ENCODE results near the gene KLRC4.
"Not testable (repeated sequence)": the region's sequence is repeated elsewhere in the genome, so short reads cannot be mapped to it uniquely, and the experiment has no call there.

The KLRC4 gene

DNA sequence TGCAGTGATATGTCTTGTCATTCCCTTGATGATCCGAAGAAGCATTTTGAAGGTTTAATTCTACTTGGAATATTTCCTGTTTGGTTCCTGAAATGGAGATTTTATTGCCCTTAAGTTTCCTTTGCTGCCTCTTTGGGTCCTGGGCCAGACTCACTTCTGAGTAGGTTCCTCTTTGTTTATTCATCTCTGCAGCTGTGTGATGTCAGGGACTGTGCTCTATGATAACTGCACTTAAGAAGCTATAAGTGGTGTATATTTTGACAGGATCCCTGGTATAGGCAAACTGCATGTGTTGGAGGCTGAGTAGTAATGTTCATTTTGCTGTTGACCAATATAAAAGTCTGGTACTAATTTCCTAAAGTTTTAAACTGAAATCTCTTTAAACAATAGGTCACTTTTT, at the start of gene KLRC4:
TSS of gene KLRC4 (minus strand) at position 366 of the 400 bp plus-strand sequence. CDS start at position 184, 182 bp downstream.
- DNase-seq (ENCODE audit: low read depth in 2 of 2) = no peak

GRCh38 chr12:10457760-10458159, 48.2 kb upstream of the KLRC4 start:
- no peak for DNase-seq (ENCODE audit: low read depth in 2 of 2)

- no peak for DNase-seq (ENCODE audit: low read depth in 2 of 2)
These were observed 47.3 kb upstream of the KLRC4 start for GRCh38 chr12:10456856-10457255.

DNA sequence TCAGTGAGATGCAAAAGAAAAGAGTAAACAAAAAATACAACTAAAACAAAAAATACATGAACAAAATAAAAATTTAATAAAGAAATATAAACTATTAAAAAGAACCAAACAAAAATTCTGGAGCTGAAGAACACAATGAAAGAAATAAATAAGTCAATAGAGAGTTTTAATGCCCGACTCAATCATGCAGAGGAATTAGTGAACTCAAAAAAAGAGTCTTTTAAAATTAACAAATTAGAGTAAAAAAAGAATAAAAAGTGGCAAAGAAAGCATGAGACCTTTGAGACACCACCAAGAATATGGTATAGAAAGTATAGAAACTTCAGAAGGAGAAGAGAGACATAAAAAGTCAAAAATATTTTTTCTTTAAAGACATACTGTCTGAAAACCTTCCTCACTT, 46.2 kb upstream of the KLRC4 start:
- DNase-seq (ENCODE audit: low read depth in 2 of 2) = no peak

DNA sequence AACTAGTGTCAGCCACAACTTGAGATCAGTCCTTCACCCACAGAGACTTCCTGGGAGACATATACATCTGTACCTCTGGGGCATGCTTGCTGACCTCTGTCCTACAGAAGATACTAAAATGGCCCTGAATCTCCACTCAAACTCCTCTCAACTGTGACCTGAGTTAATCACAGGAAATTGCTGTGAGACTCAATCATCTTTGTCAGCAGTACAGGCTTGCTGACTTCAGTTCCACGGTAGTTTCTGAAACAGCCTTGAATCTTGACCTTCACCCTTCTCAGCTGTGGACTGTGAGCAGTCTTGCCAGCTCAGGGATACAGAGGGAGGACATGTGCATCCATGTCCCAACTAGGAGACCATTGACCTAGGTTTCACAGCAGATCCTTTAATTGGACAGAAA, 45.0 kb upstream of the KLRC4 start:
- DNase-seq (ENCODE audit: low read depth in 2 of 2) = no peak

DNA sequence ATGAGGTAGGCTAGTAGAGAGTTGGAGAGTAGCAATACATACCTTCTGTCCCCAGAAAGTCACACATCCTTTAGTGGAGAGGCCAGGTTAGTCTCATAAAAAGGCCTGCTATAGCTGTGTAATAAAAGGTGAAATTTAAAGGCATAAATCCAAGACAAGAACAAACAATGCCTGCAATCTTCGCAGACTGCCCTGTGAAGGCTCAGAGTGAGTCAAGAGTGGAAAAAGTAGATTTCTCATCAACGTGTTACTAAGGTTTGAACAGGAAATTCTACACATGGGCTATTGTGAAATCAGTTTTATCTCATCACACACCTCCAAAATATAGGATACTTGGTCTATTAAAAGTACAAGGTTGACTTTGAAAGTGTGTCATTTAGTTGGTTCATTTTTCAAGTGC, 43.6 kb upstream of the KLRC4 start, which contains the start of gene KLRC1:
TSS of gene KLRC1 (minus strand) at position 222 of the 400 bp plus-strand sequence. CDS start 2,221 bp downstream, outside the sequence.
- DNase-seq (ENCODE audit: low read depth in 2 of 2) = no peak

GRCh38 chr12:10448236-10448635, 38.7 kb upstream of the KLRC4 start:
- DNase-seq (ENCODE audit: low read depth in 2 of 2) = no peak

DNA sequence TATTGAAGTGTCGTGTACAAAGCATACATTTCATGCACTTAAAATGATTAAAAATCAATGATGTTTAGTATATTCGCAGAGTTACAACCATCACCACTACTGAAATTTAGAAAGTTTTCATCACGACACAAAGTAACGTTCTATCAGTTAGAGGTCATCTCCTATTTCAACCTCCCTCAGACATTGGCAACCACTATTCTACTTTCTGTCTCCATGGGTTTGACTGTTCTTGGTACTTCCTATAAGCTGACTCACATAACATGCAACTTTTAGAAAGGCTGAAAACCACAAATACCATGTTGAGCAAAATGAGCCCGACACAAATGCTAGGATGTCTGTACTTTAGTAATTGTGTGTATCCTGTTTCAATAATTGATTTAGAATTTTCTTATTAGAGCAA, 36.5 kb upstream of the KLRC4 start:
- DNase-seq (ENCODE audit: low read depth in 2 of 2) = not testable (repeated sequence)

GRCh38 chr12:10441144-10441543, 31.6 kb upstream of the KLRC4 start:
- not testable (repeated sequence) for DNase-seq (ENCODE audit: low read depth in 2 of 2)

GRCh38 chr12:10439608-10440274, 30.2 kb upstream of the KLRC4 start:
- DNase-seq (ENCODE audit: low read depth in 2 of 2) = not testable (repeated sequence)

GRCh38 chr12:10437601-10438000, 28.0 kb upstream of the KLRC4 start:
- not testable (repeated sequence) for DNase-seq (ENCODE audit: low read depth in 2 of 2)

DNA sequence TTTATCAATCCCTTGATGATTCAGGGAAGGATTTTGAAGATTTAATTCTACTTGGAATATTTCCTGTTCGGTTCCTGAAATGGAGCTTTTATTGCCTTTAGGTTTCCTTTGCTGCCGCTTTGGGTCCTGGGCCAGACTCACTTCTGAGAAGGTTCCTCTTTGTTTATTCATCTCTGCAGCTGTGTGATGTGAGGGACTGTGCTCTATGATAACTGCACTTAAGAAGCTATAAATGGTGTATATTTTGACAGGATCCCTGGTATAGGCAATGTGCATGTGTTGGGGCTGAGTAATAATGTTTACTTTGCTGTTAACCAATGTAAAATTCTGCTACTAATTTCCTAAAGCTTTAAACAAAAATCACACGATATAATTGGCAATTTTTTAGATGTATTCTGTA, 26.3 kb upstream of the KLRC4 start, which contains the start of gene KLRC2:
TSS of gene KLRC2 (minus strand) at position 195 of the 400 bp plus-strand sequence. CDS start at position 171, 24 bp downstream.
- DNase-seq (ENCODE audit: low read depth in 2 of 2) = not testable (repeated sequence)

GRCh38 chr12:10430623-10431022, 21.1 kb upstream of the KLRC4 start:
- not testable (repeated sequence) for DNase-seq (ENCODE audit: low read depth in 2 of 2)

- DNase-seq (ENCODE audit: low read depth in 2 of 2) = not testable (repeated sequence)
These were observed 16.4 kb upstream of the KLRC4 start for GRCh38 chr12:10425938-10426337.

GRCh38 chr12:10424260-10424899, 14.8 kb upstream of the KLRC4 start:
- DNase-seq (ENCODE audit: low read depth in 2 of 2) = not testable (repeated sequence)

- not testable (repeated sequence) for DNase-seq (ENCODE audit: low read depth in 2 of 2)
These were observed 12.6 kb upstream of the KLRC4 start for GRCh38 chr12:10422159-10422558.

DNA sequence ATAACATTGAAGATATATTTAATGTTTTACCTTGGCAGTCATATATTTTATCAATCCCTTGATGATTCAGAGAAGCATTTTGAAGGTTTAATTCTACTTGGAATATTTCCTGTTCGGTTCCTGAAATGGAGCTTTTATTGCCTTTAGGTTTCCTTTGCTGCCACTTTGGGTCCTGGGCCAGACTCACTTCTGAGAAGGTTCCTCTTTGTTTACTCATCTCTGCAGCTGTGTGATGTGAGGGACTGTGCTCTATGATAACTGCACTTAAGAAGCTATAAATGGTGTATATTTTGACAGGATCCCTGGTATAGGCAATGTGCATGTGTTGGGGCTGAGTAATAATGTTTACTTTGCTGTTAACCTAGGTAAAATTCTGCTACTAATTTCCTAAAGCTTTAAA, 10.8 kb upstream of the KLRC4 start, which contains the start of gene KLRC3:
TSS of gene KLRC3 (minus strand) at position 262 of the 400 bp plus-strand sequence. CDS start at position 217, 45 bp downstream.
- not testable (repeated sequence) for DNase-seq (ENCODE audit: low read depth in 2 of 2)

GRCh38 chr12:10408842-10409241, 715 bp downstream of the KLRC4 start:
- DNase-seq (ENCODE audit: low read depth in 2 of 2) = no peak

DNA sequence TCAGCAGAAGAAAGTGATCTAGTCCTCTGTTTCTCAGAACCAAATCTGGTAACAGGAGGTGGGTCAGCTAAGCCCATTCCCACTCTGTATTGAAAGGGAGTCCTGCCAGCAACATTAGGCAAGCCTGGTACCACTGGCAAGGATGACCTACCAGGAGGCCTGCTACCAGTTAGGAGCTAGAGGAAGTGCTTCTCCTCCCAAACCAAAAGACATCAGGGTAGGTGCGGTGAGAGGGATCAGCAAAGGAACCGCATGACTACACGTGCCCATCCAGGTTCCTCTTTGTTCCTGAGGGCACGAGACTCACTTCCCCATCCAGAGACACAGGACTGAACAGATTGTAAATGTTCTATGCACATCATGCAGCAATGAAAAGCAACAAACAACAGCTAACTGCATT, 2.8 kb downstream of the KLRC4 start:
- no peak for DNase-seq (ENCODE audit: low read depth in 2 of 2)

DNA sequence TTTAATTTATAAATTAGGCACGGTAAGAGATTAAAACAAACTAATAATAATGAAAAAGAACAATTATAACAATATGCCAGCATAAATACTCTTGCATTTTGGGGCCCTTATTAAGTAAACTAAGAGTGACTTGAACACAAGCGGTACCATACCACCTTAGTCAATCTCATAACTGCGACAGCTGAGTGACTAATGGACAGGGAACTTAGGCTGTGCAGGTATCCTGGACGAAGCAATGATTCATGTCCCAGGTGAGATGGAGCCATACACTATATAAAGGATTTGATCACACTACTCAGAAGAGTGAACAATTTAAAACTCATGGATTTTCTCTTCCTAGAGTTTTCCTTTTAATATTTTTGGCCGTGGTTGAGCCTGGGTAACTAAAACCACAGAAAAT, 4.3 kb downstream of the KLRC4 start:
- no peak for DNase-seq (ENCODE audit: low read depth in 2 of 2)

- DNase-seq (ENCODE audit: low read depth in 2 of 2) = no peak
These were observed 4.8 kb downstream of the KLRC4 start for GRCh38 chr12:10404798-10405197.

GRCh38 chr12:10400829-10401228, 8.7 kb downstream of the KLRC4 start:
- no peak for DNase-seq (ENCODE audit: low read depth in 2 of 2)

GRCh38 chr12:10398168-10398567, 11.4 kb downstream of the KLRC4 start:
- no peak for DNase-seq (ENCODE audit: low read depth in 2 of 2)

All from fibroblast of skin of left biceps (primary cell).